ENCODE data around the gene DCAF16. TPM values are rescaled to one million over a fixed set of nuclear protein-coding genes. Genes with fewer than 3 reads are reported as not detected.

The DCAF16 gene
- total and polyA plus RNA-seq, 2 donors (not counting 3 experiments of a cell fraction or from before 2014, with no cell fraction given): 13.8 to 35.0 TPM

DNA sequence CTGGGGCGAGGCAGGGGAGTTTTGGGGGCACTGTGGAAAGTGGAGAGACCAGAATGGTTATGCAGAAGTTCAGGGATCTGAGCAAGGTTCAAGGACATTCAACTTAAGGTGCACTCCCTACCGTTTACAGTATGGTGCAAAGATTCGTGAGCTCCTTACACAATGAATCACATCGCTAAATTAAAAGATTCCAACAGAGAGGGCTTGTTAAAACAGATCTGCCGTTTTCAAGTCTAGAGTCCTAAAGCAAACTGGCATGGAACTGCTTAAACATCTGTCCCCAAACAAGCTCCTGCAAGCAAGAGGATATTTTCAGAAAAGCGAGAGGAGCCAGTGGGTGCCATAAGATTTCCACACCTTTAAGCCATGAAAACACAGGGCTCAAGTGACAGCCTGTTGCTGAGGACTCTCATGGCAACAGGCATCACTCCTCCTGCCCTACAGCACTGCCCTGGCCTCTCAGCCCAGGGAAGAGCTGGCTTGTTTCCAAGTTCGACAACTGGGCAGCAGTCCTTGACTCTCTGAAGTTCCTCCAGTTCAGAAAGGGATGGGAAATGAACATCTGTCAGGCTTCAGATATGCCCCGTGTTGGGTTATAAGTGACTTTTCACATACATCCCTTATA is 39.2 kb downstream of the DCAF16 start:
- Histone ChIP-seq H3K79me2 (ENCODE audit: control insufficient read depth, insufficient read depth, low read length) (no peaks in the 10 kb centered on the region), H3K27me3 (ENCODE audit: control insufficient read depth in 2 of 2, insufficient read depth in 2 of 2, low read length in 2 of 2) (no peaks in the 10 kb centered on the region), H3K9me1 (replicated peaks; ENCODE audit: control insufficient read depth, extremely low read depth, insufficient read depth, low read length) (no peaks in the 10 kb centered on the region), H3K27ac (ENCODE audit: insufficient read depth, low read depth, low read length) (no peak overlapping the region), H4K20me1 (replicated peaks; ENCODE audit: control insufficient read depth, extremely low read depth, insufficient read depth, low read length) (no peaks in the 10 kb centered on the region), H3K36me3 (ENCODE audit: control insufficient read depth in 2 of 2, extremely low read depth in 1 of 2, insufficient read depth in 2 of 2, low read length in 2 of 2) (no peaks in the 10 kb centered on the region), H3K4me3 (replicated peaks in 1 of 3; ENCODE audit: insufficient read depth in 1 of 3, low read depth in 1 of 3, low read length in 3 of 3) (no peak overlapping the region), H2AFZ (ENCODE audit: low read depth, low read length) (no peak overlapping the region), H3K4me1 (ENCODE audit: control insufficient read depth, extremely low read depth, insufficient read depth, low read length) (no peaks in the 10 kb centered on the region), H3K9ac (replicated peaks; ENCODE audit: extremely low read depth, insufficient read depth, low read length) (no peak overlapping the region), H3K4me2 (ENCODE audit: insufficient read depth, low read length) (no peak overlapping the region), H3K9me3 (replicated peaks; ENCODE audit: control insufficient read depth, insufficient read depth, low read length) (no peaks in the 10 kb centered on the region)
- FAIRE-seq (no peak), DNase-seq (ENCODE audit: low read depth, low spot score) (no peak)
- POLR2A ChIA-PET: no interaction called here
- CTCF ChIA-PET: no interaction called here
- intact Hi-C loops (cut with micrococcal nuclease) (no loop called here), dilution Hi-C loops (cut with MboI; ENCODE audit: extremely low pct_ligation_motif_present, low sequenced_read_pairs) (no loop called here)
- no TSS peak for BruUV-seq (replicated peaks)
- TF ChIP-seq, protein P1, sequence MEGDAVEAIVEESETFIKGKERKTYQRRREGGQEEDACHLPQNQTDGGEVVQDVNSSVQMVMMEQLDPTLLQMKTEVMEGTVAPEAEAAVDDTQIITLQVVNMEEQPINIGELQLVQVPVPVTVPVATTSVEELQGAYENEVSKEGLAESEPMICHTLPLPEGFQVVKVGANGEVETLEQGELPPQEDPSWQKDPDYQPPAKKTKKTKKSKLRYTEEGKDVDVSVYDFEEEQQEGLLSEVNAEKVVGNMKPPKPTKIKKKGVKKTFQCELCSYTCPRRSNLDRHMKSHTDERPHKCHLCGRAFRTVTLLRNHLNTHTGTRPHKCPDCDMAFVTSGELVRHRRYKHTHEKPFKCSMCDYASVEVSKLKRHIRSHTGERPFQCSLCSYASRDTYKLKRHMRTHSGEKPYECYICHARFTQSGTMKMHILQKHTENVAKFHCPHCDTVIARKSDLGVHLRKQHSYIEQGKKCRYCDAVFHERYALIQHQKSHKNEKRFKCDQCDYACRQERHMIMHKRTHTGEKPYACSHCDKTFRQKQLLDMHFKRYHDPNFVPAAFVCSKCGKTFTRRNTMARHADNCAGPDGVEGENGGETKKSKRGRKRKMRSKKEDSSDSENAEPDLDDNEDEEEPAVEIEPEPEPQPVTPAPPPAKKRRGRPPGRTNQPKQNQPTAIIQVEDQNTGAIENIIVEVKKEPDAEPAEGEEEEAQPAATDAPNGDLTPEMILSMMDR (IDR thresholded peaks at IDR 0.05; ENCODE audit: extremely low read depth in 1 of 2, insufficient read depth in 1 of 2, low read depth in 1 of 2, low read length in 2 of 2): no peak
- no peak for TF ChIP-seq GATA2 (IDR thresholded peaks at IDR 0.05; ENCODE audit: insufficient read depth, insufficient read length, low read depth, low read length)
- no peak for TF ChIP-seq FOS (IDR thresholded peaks at IDR 0.05; ENCODE audit: borderline replicate concordance, insufficient read depth, low read length)
- no peak for TF ChIP-seq MYC (IDR thresholded peaks at IDR 0.05; ENCODE audit: low read depth, low read length)
- TF ChIP-seq, protein P2, sequence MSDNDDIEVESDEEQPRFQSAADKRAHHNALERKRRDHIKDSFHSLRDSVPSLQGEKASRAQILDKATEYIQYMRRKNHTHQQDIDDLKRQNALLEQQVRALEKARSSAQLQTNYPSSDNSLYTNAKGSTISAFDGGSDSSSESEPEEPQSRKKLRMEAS (IDR thresholded peaks at IDR 0.05; ENCODE audit: insufficient read depth, insufficient read length): no peak
- TF ChIP-seq EZH2 (IDR thresholded peaks at IDR 0.05; ENCODE audit: borderline replicate concordance, low read depth, low read length, severe bottlenecking): no peak
- no peak for TF ChIP-seq POLR2A (IDR thresholded peaks at IDR 0.05; ENCODE audit: low read depth, low read length)
- TF ChIP-seq POLR2AphosphoS5 (IDR thresholded peaks at IDR 0.05; ENCODE audit: insufficient read depth, low read depth, low read length): no peak
- TF ChIP-seq JUN (IDR thresholded peaks at IDR 0.05; ENCODE audit: borderline replicate concordance, insufficient read depth, insufficient read length, low read depth): no peak

Measured in endothelial cell of umbilical vein (primary cell).